ENCODE results near the gene PPP2R5C. TPM values are rescaled to one million over a fixed set of nuclear protein-coding genes. Genes with fewer than 3 reads are reported as not detected.

Gene PPP2R5C
- total and polyA plus RNA-seq, 2 of the 4 experiments (the other 2 are of a cell fraction), result 65.9 to 78.7 TPM

GRCh38 chr14:101856536-101856935, 95.0 kb downstream of the PPP2R5C start:
- Histone ChIP-seq H3K18ac (ENCODE audit: low read depth, low read length) (no peak overlapping the region), H3K9ac (ENCODE audit: low read depth, low read length) (no peak overlapping the region), H3K56ac (ENCODE audit: extremely low read depth, insufficient read depth, low read length) (no peak overlapping the region), H3K4me2 (ENCODE audit: low read depth, low read length) (no peak overlapping the region), H3K36me3 (ENCODE audit: control insufficient read depth, insufficient read depth, low read length) (peaks cover 3% of the 10 kb centered on the region), H2BK120ac (ENCODE audit: low read depth, low read length) (no peak overlapping the region), H4K5ac (ENCODE audit: low read depth, low read length) (no peak overlapping the region), H3K27ac (ENCODE audit: insufficient read depth, low read length) (no peak overlapping the region), H3K23ac (ENCODE audit: low read depth, low read length) (no peak overlapping the region), H3K4me1 (ENCODE audit: control insufficient read depth, insufficient read depth, low read length) (peaks cover 3% of the 10 kb centered on the region), H3K79me1 (ENCODE audit: low read depth in 1 of 2, low read length in 2 of 2) (peaks cover 48 to 78% of the 10 kb centered on the region in 2 experiments), H3K4me3 (ENCODE audit: insufficient read depth, low read depth, low read length) (no peak overlapping the region), H3K9me3 (ENCODE audit: control insufficient read depth, insufficient read depth, low read length) (no peaks in the 10 kb centered on the region), H2AFZ (replicated peaks; ENCODE audit: low read length, poor library complexity) (no peak overlapping the region), H3K14ac (replicated peaks; ENCODE audit: low read depth, low read length) (no peak overlapping the region), H2BK20ac (ENCODE audit: low read depth, low read length) (no peak overlapping the region), H2BK15ac (ENCODE audit: low read depth, low read length) (no peak overlapping the region), H4K20me1 (ENCODE audit: insufficient read depth, low read length) (peaks cover 44% of the 10 kb centered on the region), H3K9me1 (ENCODE audit: insufficient read depth, low read length) (peaks cover 35% of the 10 kb centered on the region), H2AK5ac (ENCODE audit: low read depth, low read length) (no peak overlapping the region), H2AK9ac (replicated peaks; ENCODE audit: low read depth, low read length, poor library complexity) (no peak overlapping the region), H2BK5ac (ENCODE audit: low read depth, low read length, poor library complexity, severe bottlenecking) (no peak overlapping the region), H4K91ac (ENCODE audit: insufficient read depth, low read depth, low read length) (no peak overlapping the region), H3K4ac (ENCODE audit: low read depth, low read length) (no peak overlapping the region), H3K27me3 (ENCODE audit: control insufficient read depth, insufficient read depth, low read length) (no peaks in the 10 kb centered on the region), H4K8ac (ENCODE audit: low read depth in 2 of 2, low read length in 2 of 2) (no peak overlapping the region)
- POLR2A ChIA-PET (ENCODE audit: unreplicated experiment), result no interaction called here
- no CpG with 5 or more reads among the region's 4 CpGs for WGBS, 2 experiments (ENCODE audit: extremely low coverage in 2 of 2, insufficient read length in 1 of 2)
- CTCF ChIA-PET, result no interaction called here
- no TSS peak for BruUV-seq (replicated peaks)
- in situ Hi-C loops (cut with MboI; ENCODE audit: low sequenced_read_pairs) (no loop called here), intact Hi-C loops (cut with micrococcal nuclease) (no loop called here), dilution Hi-C loops (cut with HindIII; ENCODE audit: low sequenced_read_pairs, unreplicated experiment) (no loop called here)
- ATAC-seq (ENCODE audit: low read depth), result no peak
- DNase-seq, result no peak
- no peak for TF ChIP-seq MAZ (IDR thresholded peaks at IDR 0.05; ENCODE audit: borderline replicate concordance, low read depth, low read length)
- TF ChIP-seq CTCF (conservative IDR thresholded peaks at IDR 0.05; ENCODE audit: low read depth, low read length), result no peak
- no peak for TF ChIP-seq CHD1 (IDR thresholded peaks at IDR 0.05; ENCODE audit: low read depth, low read length)
- no peak for TF ChIP-seq RAD21 (IDR thresholded peaks at IDR 0.05; ENCODE audit: low read length)
- TF ChIP-seq FOS (IDR thresholded peaks at IDR 0.05; ENCODE audit: low read depth, low read length), result no peak
- TF ChIP-seq NFE2L2 (IDR thresholded peaks at IDR 0.05; ENCODE audit: low read depth, low read length), result no peak
- no peak for TF ChIP-seq RCOR1 (IDR thresholded peaks at IDR 0.05; ENCODE audit: insufficient replicate concordance, low read length)
- no peak for TF ChIP-seq MXI1 (IDR thresholded peaks at IDR 0.05; ENCODE audit: borderline replicate concordance, low read depth, low read length)
- TF ChIP-seq BHLHE40 (IDR thresholded peaks at IDR 0.05; ENCODE audit: low read depth, low read length), result no peak
- TF ChIP-seq CEBPB (IDR thresholded peaks at IDR 0.05; ENCODE audit: low read depth, low read length), result no peak
- TF ChIP-seq POLR2A (IDR thresholded peaks at IDR 0.05; ENCODE audit: low read depth, low read length), result no peak
- no peak for TF ChIP-seq RFX5 (IDR thresholded peaks at IDR 0.05; ENCODE audit: low read depth, low read length)
- no peak for TF ChIP-seq SMC3 (IDR thresholded peaks at IDR 0.05; ENCODE audit: low read depth, low read length)
- TF ChIP-seq USF2 (IDR thresholded peaks at IDR 0.05; ENCODE audit: low read depth, low read length), result no peak
